ENCODE data around the gene USP47.

USP47 gene

DNA sequence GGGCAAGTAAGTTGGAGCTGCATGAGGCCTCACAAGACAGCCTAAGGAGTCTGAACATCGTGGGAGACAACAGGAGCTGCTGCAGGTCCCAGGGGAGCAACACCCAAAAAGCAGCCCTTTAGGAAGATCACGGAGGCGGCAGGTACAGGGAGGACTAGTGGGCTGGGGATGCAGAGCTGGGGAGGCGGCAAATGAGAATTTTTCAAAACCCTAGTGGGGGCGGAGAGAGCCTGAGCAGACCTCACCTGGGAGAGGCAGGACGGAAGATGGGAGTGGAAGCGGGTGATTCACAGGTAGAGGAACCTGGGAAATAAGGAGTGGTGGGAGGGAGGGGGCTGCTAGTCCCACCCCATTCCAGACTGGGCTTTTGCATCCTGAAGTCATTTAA, 124.6 kb downstream of the USP47 start:
- no peak for DNase-seq (ENCODE audit: low read depth)
- H3K4me3 ChIP-seq (ENCODE audit: low read depth, low read length): no peak overlapping the region
- TF ChIP-seq CTCF (IDR thresholded peaks at IDR 0.05; ENCODE audit: insufficient read depth, low read depth, low read length, missing control alignments): no peak

GRCh38 chr11:11966826-11967668, 125.3 kb downstream of the USP47 start:
- TF ChIP-seq CTCF (IDR thresholded peaks at IDR 0.05; ENCODE audit: insufficient read depth, low read depth, low read length, missing control alignments): peak; percentile 90
- H3K4me3 ChIP-seq (ENCODE audit: low read depth, low read length): no peak overlapping the region
- DNase-seq (ENCODE audit: low read depth): peak; percentile 75

DNA sequence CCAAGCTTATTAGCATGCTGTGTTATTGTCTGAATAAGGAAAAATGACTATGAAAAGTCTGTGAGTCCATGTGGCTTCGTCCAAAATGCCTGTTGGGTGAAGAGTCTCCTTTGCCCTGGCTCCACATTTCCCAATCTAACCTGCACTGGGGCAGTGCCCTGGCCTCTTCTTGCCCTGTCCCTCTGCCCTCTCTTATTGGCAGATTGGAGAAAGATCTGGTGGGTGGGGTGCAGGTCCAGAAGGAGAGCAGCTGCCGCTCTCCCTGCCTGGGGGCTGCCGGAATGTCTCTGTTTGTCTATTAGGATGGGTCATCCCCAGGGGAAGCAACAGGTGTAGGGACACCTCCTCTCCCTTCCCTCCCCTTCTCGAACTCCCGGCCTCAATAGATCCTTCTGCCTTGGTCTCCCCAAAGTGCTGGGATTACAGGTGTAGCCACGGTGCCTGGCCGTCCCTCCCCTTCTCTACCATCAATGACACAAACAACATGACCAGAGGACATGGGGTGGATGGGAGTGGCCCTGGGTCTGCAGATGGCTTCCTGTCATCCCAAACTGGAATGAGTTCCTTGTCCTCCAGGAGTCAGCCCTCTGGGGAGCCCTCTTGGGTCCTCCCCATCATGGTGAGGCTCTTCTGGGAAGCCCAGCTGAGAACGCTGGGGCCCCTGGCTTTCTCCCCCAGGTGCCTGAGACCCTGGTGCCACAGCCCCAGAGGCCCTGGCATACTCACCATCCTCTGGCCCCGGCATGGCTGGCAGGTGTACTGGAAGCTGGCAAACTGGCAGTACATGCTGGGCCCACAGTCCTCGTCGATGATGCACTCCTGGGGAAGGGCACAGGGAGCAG, 126.1 kb downstream of the USP47 start:
- no peak for DNase-seq (ENCODE audit: low read depth)
- no peak overlapping the region for H3K4me3 ChIP-seq (ENCODE audit: low read depth, low read length)
- no peak for TF ChIP-seq CTCF (IDR thresholded peaks at IDR 0.05; ENCODE audit: insufficient read depth, low read depth, low read length, missing control alignments)

GRCh38 chr11:11968511-11969280, 126.9 kb downstream of the USP47 start:
- no peak for DNase-seq (ENCODE audit: low read depth)
- H3K4me3 ChIP-seq (ENCODE audit: low read depth, low read length): no peak overlapping the region
- no peak for TF ChIP-seq CTCF (IDR thresholded peaks at IDR 0.05; ENCODE audit: insufficient read depth, low read depth, low read length, missing control alignments)

- H3K4me3 ChIP-seq (ENCODE audit: low read depth, low read length): no peak overlapping the region
- no peak for DNase-seq (ENCODE audit: low read depth)
- no peak for TF ChIP-seq CTCF (IDR thresholded peaks at IDR 0.05; ENCODE audit: insufficient read depth, low read depth, low read length, missing control alignments)
Observed at GRCh38 chr11:11969380-11970215, 127.8 kb downstream of the USP47 start.

DNA sequence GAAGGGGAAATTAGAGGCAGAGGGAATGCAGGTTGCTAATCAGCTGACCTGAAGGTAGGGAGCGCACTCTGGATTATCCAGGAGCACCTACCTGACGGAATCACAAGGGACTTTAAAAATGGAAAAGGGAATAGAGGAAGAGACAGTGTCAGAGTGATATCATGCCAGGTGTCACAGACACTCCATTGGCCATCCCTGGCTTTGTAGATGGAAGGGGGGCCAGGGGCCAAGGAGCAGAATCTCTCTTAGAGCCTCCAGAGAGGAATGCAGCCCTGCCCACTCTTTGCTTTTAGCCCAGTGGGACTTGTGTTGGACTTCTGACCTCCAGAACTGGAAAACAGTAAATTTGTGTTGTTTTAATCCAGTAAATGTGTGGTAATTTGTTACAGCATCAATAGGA, 128.8 kb downstream of the USP47 start:
- H3K4me3 ChIP-seq (ENCODE audit: low read depth, low read length): no peak overlapping the region
- no peak for TF ChIP-seq CTCF (IDR thresholded peaks at IDR 0.05; ENCODE audit: insufficient read depth, low read depth, low read length, missing control alignments)
- no peak for DNase-seq (ENCODE audit: low read depth)

Measured in GM12865 (cell line).